Effector memory CD8-positive, alpha-beta T cell (primary cell): ENCODE data around the gene VTN.

Source experiments
- ATAC-seq: fragments of 150-1000 bp; cut with Tn5 transposase; replicated peaks from 2 replicates; pipeline ENCODE4 v1.10.0; 2021; ENCODE audit warnings: mild to moderate bottlenecking, moderate library complexity
- DNase-seq, 3 experiments: peaks; one replicate each; pipeline ENCODE4 v3.0.0; 2021
- H3K27ac Mint-ChIP-seq, 2 donors: one replicate each; pipeline ENCODE4 v1.8.0; 2022; ENCODE audit warnings: mild to moderate bottlenecking in 2 of 2, mixed read lengths in 2 of 2, moderate library complexity in 2 of 2
- H3K27me3 Mint-ChIP-seq, 2 donors: one replicate each; pipeline ENCODE4 v1.8.0; 2022; ENCODE audit warnings: mixed read lengths in 2 of 2
- H3K36me3 Mint-ChIP-seq: one replicate; pipeline ENCODE4 v1.8.0; 2022; ENCODE audit warnings: mild to moderate bottlenecking, moderate library complexity, mixed read lengths; ENCODE audit not compliant: insufficient read depth
- H3K4me1 Mint-ChIP-seq, 2 donors: one replicate each; pipeline ENCODE4 v1.8.0; 2022; ENCODE audit warnings: low read depth in 2 of 2, mixed read lengths in 2 of 2
- H3K4me3 Mint-ChIP-seq, 2 donors: one replicate each; pipeline ENCODE4 v1.8.0; 2022; ENCODE audit warnings: mild to moderate bottlenecking in 2 of 2, mixed read lengths in 2 of 2, moderate library complexity in 2 of 2
- H3K9me3 Mint-ChIP-seq, 2 donors: one replicate each; pipeline ENCODE4 v1.8.0; 2022; ENCODE audit warnings: mixed read lengths in 2 of 2

Gene VTN

GRCh38 chr17:28370744-28371103, 617 bp upstream of the VTN start:
- no peaks in the 10 kb centered on the region for H3K27me3 Mint-ChIP-seq
- no peaks in the 10 kb centered on the region for H3K9me3 Mint-ChIP-seq
- no peak for ATAC-seq
- H3K4me3 Mint-ChIP-seq = peak overlapping the region; percentile 94 to 96
- H3K27ac Mint-ChIP-seq = peak overlapping the region; percentile 94 to 99
- peaks cover 11% of the 10 kb centered on the region for H3K36me3 Mint-ChIP-seq
- peaks cover 16 to 19% of the 10 kb centered on the region in 2 donors for H3K4me1 Mint-ChIP-seq
- DNase-seq = no peak

GRCh38 chr17:28369684-28370034, 448 bp downstream of the VTN start:
- ATAC-seq (no peak), DNase-seq (no peak)
- Mint-ChIP-seq H3K27ac (no peak overlapping the region), H3K4me1 (peaks cover 15 to 19% of the 10 kb centered on the region in 2 donors), H3K4me3 (no peak overlapping the region), H3K9me3 (no peaks in the 10 kb centered on the region), H3K27me3 (no peaks in the 10 kb centered on the region), H3K36me3 (peaks cover 15% of the 10 kb centered on the region)

- Mint-ChIP-seq H3K4me1 (peaks cover 15 to 19% of the 10 kb centered on the region in 2 donors), H3K36me3 (peaks cover 16% of the 10 kb centered on the region), H3K9me3 (no peaks in the 10 kb centered on the region), H3K27me3 (no peaks in the 10 kb centered on the region), H3K4me3 (no peak overlapping the region), H3K27ac (no peak overlapping the region)
- DNase-seq (no peak), ATAC-seq (no peak)
Measured at GRCh38 chr17:28368915-28369683, 1.0 kb downstream of the VTN start.

GRCh38 chr17:28368306-28368831, 1.7 kb downstream of the VTN start:
- H3K27ac Mint-ChIP-seq = peak overlapping the region in 1 of 2 donors; percentile 35

GRCh38 chr17:28367641-28368305, 2.3 kb downstream of the VTN start:
- no peaks in the 10 kb centered on the region for H3K27me3 Mint-ChIP-seq
- no peak overlapping the region for H3K4me3 Mint-ChIP-seq
- H3K9me3 Mint-ChIP-seq = no peaks in the 10 kb centered on the region
- H3K27ac Mint-ChIP-seq = peak overlapping the region; percentile 35
- H3K36me3 Mint-ChIP-seq = peaks cover 19% of the 10 kb centered on the region
- no peak for ATAC-seq
- no peak for DNase-seq
- H3K4me1 Mint-ChIP-seq = peaks cover 7 to 10% of the 10 kb centered on the region in 2 donors

More at GRCh38 chr17:28368306-28368831, 1.7 kb downstream of the VTN start:
- Mint-ChIP-seq H3K36me3 (peaks cover 19% of the 10 kb centered on the region), H3K27me3 (no peaks in the 10 kb centered on the region), H3K4me3 (no peak overlapping the region), H3K9me3 (no peaks in the 10 kb centered on the region), H3K4me1 (peaks cover 13 to 16% of the 10 kb centered on the region in 2 donors)
- DNase-seq = no peak
- ATAC-seq = no peak

- ATAC-seq (no peak), DNase-seq (no peak)
- peaks cover 26% of the 10 kb centered on the region for H3K36me3 Mint-ChIP-seq
- no peaks in the 10 kb centered on the region for H3K9me3 Mint-ChIP-seq
- H3K27ac Mint-ChIP-seq = no peak overlapping the region
- H3K4me3 Mint-ChIP-seq = no peak overlapping the region
- H3K4me1 Mint-ChIP-seq = peaks cover 5 to 6% of the 10 kb centered on the region in 2 donors
- H3K27me3 Mint-ChIP-seq = no peaks in the 10 kb centered on the region
Measured at GRCh38 chr17:28366605-28367004, 3.5 kb downstream of the VTN start.

- Mint-ChIP-seq H3K27ac (no peak overlapping the region), H3K9me3 (no peaks in the 10 kb centered on the region), H3K36me3 (peaks cover 30% of the 10 kb centered on the region), H3K27me3 (no peaks in the 10 kb centered on the region), H3K4me1 (peaks cover 0 to 3% of the 10 kb centered on the region in 2 donors), H3K4me3 (no peak overlapping the region)
- ATAC-seq (no peak), DNase-seq (no peak)
Measured at GRCh38 chr17:28365487-28365886, 4.6 kb downstream of the VTN start.

GRCh38 chr17:28364665-28365363, 5.3 kb downstream of the VTN start, which contains the start of gene SEBOX:
Gene SEBOX, minus strand, starts transcription at chr17:28365199. Its CDS starts 48 bp downstream, at chr17:28365151.
- no peak for ATAC-seq
- Mint-ChIP-seq H3K36me3 (peaks cover 35% of the 10 kb centered on the region), H3K4me1 (no peaks in the 10 kb centered on the region), H3K27ac (no peak within 1 kb of the TSS), H3K4me3 (no peak within 1 kb of the TSS), H3K27me3 (no peaks in the 10 kb centered on the region), H3K9me3 (no peaks in the 10 kb centered on the region)
- DNase-seq = no peak

- Mint-ChIP-seq H3K27ac (no peak overlapping the region), H3K9me3 (no peaks in the 10 kb centered on the region), H3K27me3 (no peaks in the 10 kb centered on the region), H3K4me1 (peaks cover 0 to 2% of the 10 kb centered on the region in 2 donors), H3K36me3 (peaks cover 35% of the 10 kb centered on the region), H3K4me3 (no peak overlapping the region)
- DNase-seq = no peak
- no peak for ATAC-seq
Measured at GRCh38 chr17:28363776-28364650, 6.1 kb downstream of the VTN start.

- no peak overlapping the region for H3K27ac Mint-ChIP-seq
- peaks cover 2 to 4% of the 10 kb centered on the region in 2 donors for H3K4me1 Mint-ChIP-seq
- ATAC-seq (no peak), DNase-seq (no peak)
- no peaks in the 10 kb centered on the region for H3K27me3 Mint-ChIP-seq
- H3K4me3 Mint-ChIP-seq = no peak overlapping the region
- peaks cover 35% of the 10 kb centered on the region for H3K36me3 Mint-ChIP-seq
- no peaks in the 10 kb centered on the region for H3K9me3 Mint-ChIP-seq
Measured at GRCh38 chr17:28363186-28363585, 6.9 kb downstream of the VTN start.

- peak overlapping the region; percentile 96 for H3K27ac Mint-ChIP-seq
- DNase-seq (no peak), ATAC-seq (no peak)
- no peaks in the 10 kb centered on the region for H3K9me3 Mint-ChIP-seq
- no peaks in the 10 kb centered on the region for H3K27me3 Mint-ChIP-seq
- peaks cover 40% of the 10 kb centered on the region for H3K36me3 Mint-ChIP-seq
- H3K4me1 Mint-ChIP-seq = peaks cover 22% of the 10 kb centered on the region in 2 donors
- H3K4me3 Mint-ChIP-seq = peak overlapping the region; percentile 91 to 94
Measured at GRCh38 chr17:28357901-28358197, 12.3 kb downstream of the VTN start.

- no peaks in the 10 kb centered on the region for H3K27me3 Mint-ChIP-seq
- H3K9me3 Mint-ChIP-seq = no peaks in the 10 kb centered on the region
- H3K27ac Mint-ChIP-seq = peak within 1 kb of the TSS; percentile 96
- peaks cover 22% of the 10 kb centered on the region in 2 donors for H3K4me1 Mint-ChIP-seq
- DNase-seq = peak; percentile 94 to 96 (median 94)
- H3K36me3 Mint-ChIP-seq = peaks cover 46% of the 10 kb centered on the region
- peak; percentile 98 for ATAC-seq
- peak within 1 kb of the TSS; percentile 91 to 94 for H3K4me3 Mint-ChIP-seq
Measured at GRCh38 chr17:28357061-28357900, 12.8 kb downstream of the VTN start, which contains the start of gene POLDIP2. Gene POLDIP2, minus strand, starts transcription at chr17:28357527. Its CDS starts 79 bp downstream, at chr17:28357448.
